ENCODE data around the gene SPTY2D1. TPM values are rescaled to one million over a fixed set of nuclear protein-coding genes. Genes with fewer than 3 reads are reported as not detected.
A peak's percentile ranks its signal among the peaks of the same experiment; 100 is the strongest.
"Not testable (repeated sequence)": the region's sequence is repeated elsewhere in the genome, so short reads cannot be mapped to it uniquely, and the experiment has no call there.

The SPTY2D1 gene
- total RNA-seq, 1 experiment from 2014 or later = 15.6 TPM

DNA sequence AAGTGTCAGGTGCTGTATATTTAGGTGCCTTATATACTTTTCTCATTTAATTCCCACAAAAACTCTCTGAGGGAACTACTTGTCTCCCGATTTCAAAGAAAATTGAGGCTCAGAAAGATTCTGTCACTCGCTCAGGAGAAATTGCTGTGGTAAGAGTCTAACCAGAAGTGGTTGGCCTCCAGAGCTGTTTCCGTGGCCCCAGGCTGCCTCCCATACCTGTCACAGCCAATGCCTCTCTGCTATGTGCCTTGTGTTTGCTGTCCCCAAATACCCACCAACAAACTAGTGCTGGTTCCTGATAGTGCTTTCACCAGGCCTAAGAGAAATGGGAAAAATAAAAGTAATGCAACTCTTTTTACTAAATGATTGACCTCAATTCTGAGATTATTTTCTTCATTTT is 43.4 kb upstream of the SPTY2D1 start:
- no peak for ATAC-seq

DNA sequence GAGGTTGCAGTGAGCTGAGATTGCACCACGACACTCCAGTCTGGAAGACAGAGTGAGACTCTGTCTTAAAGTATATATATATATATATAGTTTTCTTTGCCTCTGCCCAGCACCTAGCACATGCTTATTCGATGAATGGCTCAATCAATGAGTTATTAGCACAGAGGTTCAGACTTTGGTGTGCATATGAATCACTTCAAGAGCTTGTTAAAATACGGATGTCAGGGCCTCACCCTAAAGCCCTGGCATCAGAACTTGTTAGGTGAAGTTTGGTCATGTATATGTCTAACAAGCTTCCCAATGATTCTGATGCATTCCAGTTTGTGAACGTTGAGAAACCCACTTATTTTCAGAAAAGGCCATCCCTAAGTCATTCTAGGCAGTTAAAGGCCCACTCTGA is 42.7 kb upstream of the SPTY2D1 start:
- Histone ChIP-seq H2AFZ (ENCODE audit: low read length) (no peak overlapping the region), H3K4me1 (ENCODE audit: insufficient read depth, low read length) (peaks cover 38% of the 10 kb centered on the region), H3K27me3 (ENCODE audit: low read length) (no peaks in the 10 kb centered on the region), H3K9ac (ENCODE audit: low read length) (peak overlapping the region; percentile 53), H3K79me2 (ENCODE audit: low read length) (no peaks in the 10 kb centered on the region), H3K9me2 (replicated peaks; ENCODE audit: low read length) (no peaks in the 10 kb centered on the region), H4K20me1 (ENCODE audit: low read length) (no peaks in the 10 kb centered on the region), H3F3A (ENCODE audit: low read length, unreplicated experiment) (no peaks in the 10 kb centered on the region), H3K4me2 (ENCODE audit: low read length) (peak overlapping the region; percentile 65), H3K9me3 (ENCODE audit: low read length) (no peaks in the 10 kb centered on the region), H3K27ac (ENCODE audit: low read length) (peak overlapping the region; percentile 90), H3K36me3 (ENCODE audit: low read depth, low read length) (no peaks in the 10 kb centered on the region), H3K4me3 (ENCODE audit: low read length) (no peak overlapping the region)
- peak; percentile 86 for ATAC-seq
- DNase-seq = peak; percentile 92
- TF ChIP-seq EZH2 (IDR thresholded peaks at IDR 0.05; ENCODE audit: low read length, unreplicated experiment) = no peak
- no peak for TF ChIP-seq EZH2phosphoT487 (IDR thresholded peaks at IDR 0.05; ENCODE audit: borderline replicate concordance, low read length)
- TF ChIP-seq, protein P1, sequence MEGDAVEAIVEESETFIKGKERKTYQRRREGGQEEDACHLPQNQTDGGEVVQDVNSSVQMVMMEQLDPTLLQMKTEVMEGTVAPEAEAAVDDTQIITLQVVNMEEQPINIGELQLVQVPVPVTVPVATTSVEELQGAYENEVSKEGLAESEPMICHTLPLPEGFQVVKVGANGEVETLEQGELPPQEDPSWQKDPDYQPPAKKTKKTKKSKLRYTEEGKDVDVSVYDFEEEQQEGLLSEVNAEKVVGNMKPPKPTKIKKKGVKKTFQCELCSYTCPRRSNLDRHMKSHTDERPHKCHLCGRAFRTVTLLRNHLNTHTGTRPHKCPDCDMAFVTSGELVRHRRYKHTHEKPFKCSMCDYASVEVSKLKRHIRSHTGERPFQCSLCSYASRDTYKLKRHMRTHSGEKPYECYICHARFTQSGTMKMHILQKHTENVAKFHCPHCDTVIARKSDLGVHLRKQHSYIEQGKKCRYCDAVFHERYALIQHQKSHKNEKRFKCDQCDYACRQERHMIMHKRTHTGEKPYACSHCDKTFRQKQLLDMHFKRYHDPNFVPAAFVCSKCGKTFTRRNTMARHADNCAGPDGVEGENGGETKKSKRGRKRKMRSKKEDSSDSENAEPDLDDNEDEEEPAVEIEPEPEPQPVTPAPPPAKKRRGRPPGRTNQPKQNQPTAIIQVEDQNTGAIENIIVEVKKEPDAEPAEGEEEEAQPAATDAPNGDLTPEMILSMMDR (conservative IDR thresholded peaks at IDR 0.05; ENCODE audit: low read depth, low read length) = no peak
- POLR2A ChIA-PET (ENCODE audit: unreplicated experiment) = interaction anchor here (0.6 kb wide), 1 partner anchor 47 kb away, joined by 3 read pairs; no protein-coding TSS in a partner anchor
- CTCF ChIA-PET = interaction anchor here (0.9 kb wide), 1 partner anchor 45 kb away, joined by 3 read pairs; no protein-coding TSS in a partner anchor
- intact Hi-C loops (cut with micrococcal nuclease) = no loop called here
- BruUV-seq (replicated peaks) = no TSS peak

More for the DNA sequence above, 43.4 kb upstream of the SPTY2D1 start:
- intact Hi-C loops (cut with micrococcal nuclease) = no loop called here
- Histone ChIP-seq H3K36me3 (ENCODE audit: low read depth, low read length) (no peaks in the 10 kb centered on the region), H3K79me2 (ENCODE audit: low read length) (no peaks in the 10 kb centered on the region), H3K4me2 (ENCODE audit: low read length) (peak overlapping the region; percentile 65), H3K4me3 (ENCODE audit: low read length) (no peak overlapping the region), H3K9me3 (ENCODE audit: low read length) (no peaks in the 10 kb centered on the region), H3F3A (ENCODE audit: low read length, unreplicated experiment) (no peaks in the 10 kb centered on the region), H3K9ac (ENCODE audit: low read length) (peak overlapping the region; percentile 40), H3K27me3 (ENCODE audit: low read length) (no peaks in the 10 kb centered on the region), H2AFZ (ENCODE audit: low read length) (peak overlapping the region; percentile 33; the same call in 1 of the 2 replicates), H3K27ac (ENCODE audit: low read length) (peak overlapping the region; percentile 90), H3K4me1 (ENCODE audit: insufficient read depth, low read length) (peaks cover 40% of the 10 kb centered on the region), H4K20me1 (ENCODE audit: low read length) (no peaks in the 10 kb centered on the region), H3K9me2 (replicated peaks; ENCODE audit: low read length) (no peaks in the 10 kb centered on the region)
- DNase-seq = peak; percentile 31
- no TSS peak for BruUV-seq (replicated peaks)
- no peak for TF ChIP-seq EZH2 (IDR thresholded peaks at IDR 0.05; ENCODE audit: low read length, unreplicated experiment)
- no peak for TF ChIP-seq EZH2phosphoT487 (IDR thresholded peaks at IDR 0.05; ENCODE audit: borderline replicate concordance, low read length)
- TF ChIP-seq, protein P1 (conservative IDR thresholded peaks at IDR 0.05; ENCODE audit: low read depth, low read length) = no peak
- ChIA-PET POLR2A (ENCODE audit: unreplicated experiment) (no interaction called here), CTCF (no interaction called here)

DNA sequence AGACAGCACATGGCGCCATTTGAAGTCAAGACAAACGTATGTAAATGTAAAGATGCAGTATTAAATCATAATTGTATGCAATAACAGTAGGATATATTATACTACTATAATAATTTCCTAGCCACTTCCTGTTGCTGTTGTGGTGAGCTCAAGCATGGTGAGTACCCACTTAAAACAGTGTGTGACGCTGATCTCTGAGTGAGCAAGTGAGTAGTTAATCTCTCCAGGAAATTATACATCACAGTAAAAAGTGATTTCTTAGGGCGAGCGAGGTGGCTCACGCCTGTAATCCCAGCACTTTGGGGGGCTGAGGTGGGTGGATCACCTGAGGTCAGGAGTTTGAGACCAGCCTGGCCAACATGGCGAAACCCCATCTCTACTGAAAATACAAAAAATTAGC is 38.1 kb upstream of the SPTY2D1 start:
- intact Hi-C loops (cut with micrococcal nuclease); H3K36me3 ChIP-seq (ENCODE audit: low read depth, low read length); CTCF ChIA-PET; H3K9me2 ChIP-seq (replicated peaks; ENCODE audit: low read length); H4K20me1 ChIP-seq (ENCODE audit: low read length); H3K9ac ChIP-seq (ENCODE audit: low read length); H3K4me2 ChIP-seq (ENCODE audit: low read length); H3K27me3 ChIP-seq (ENCODE audit: low read length); H3K4me3 ChIP-seq (ENCODE audit: low read length); H3K9me3 ChIP-seq (ENCODE audit: low read length); ATAC-seq; BruUV-seq (replicated peaks); H2AFZ ChIP-seq (ENCODE audit: low read length); H3K79me2 ChIP-seq (ENCODE audit: low read length); H3F3A ChIP-seq (ENCODE audit: low read length, unreplicated experiment): not testable (repeated sequence)
- POLR2A ChIA-PET (ENCODE audit: unreplicated experiment) = interaction anchor here (0.6 to 0.7 kb wide), 3 partner anchors 50 to 572 kb away, joined by 3 to 10 read pairs (median 3); no protein-coding TSS in a partner anchor
- DNase-seq = peak; percentile 40
- Histone ChIP-seq H3K4me1 (ENCODE audit: insufficient read depth, low read length) (peaks cover 54% of the 10 kb centered on the region), H3K27ac (ENCODE audit: low read length) (peak overlapping the region; percentile 49)

Data from PC-3 (cell line).